NAMALWA (cell line): Measurements from ENCODE around the gene PCDH7.

Experiments used
- DNase-seq: peaks from one replicate; pipeline ENCODE4 v3.0.0-alpha.2; 2015; ENCODE audit warnings: low spot score

Gene PCDH7

GRCh38 chr4:30727409-30727808 lies 7.2 kb downstream of the PCDH7 start:
- DNase-seq: no peak

DNA sequence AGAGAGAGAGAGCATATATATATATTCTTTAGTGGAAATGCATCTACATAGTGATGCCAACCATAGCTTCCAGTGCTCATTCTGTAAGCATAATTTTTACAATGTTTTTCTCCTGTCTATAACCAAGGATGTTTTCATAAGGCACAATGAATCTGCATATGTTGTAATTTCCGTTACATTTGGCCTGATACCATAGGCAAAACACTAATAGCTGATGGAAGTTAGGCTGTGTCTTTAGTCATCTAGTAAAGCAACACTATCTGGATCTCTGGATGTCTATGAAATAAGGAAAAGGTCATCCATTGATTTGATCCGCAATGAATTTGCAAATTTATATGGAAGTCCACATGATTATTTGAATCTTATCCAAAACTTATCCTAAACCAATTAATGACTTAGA lies 8.1 kb downstream of the PCDH7 start:
- no peak for DNase-seq

GRCh38 chr4:30743897-30744296 lies 23.7 kb downstream of the PCDH7 start:
- no peak for DNase-seq

DNA sequence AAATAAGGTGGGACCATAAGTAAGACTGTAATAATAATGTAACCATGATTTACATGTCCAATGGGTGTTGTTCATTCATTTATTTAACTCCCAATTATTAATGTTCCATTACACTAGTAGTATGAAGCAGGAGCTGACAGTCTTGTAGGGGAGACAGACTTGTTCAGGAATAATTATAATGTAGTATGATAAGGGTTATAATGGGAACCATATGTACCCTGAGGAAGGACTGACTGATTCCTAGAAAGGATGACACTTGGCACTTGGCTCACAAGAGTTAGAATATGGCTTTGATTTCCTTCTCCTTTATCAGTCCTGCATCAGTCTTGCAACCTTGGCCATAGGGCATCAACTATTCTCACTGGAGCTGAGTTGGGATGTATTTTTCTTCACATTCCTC lies 24.2 kb downstream of the PCDH7 start:
- DNase-seq: no peak

DNA sequence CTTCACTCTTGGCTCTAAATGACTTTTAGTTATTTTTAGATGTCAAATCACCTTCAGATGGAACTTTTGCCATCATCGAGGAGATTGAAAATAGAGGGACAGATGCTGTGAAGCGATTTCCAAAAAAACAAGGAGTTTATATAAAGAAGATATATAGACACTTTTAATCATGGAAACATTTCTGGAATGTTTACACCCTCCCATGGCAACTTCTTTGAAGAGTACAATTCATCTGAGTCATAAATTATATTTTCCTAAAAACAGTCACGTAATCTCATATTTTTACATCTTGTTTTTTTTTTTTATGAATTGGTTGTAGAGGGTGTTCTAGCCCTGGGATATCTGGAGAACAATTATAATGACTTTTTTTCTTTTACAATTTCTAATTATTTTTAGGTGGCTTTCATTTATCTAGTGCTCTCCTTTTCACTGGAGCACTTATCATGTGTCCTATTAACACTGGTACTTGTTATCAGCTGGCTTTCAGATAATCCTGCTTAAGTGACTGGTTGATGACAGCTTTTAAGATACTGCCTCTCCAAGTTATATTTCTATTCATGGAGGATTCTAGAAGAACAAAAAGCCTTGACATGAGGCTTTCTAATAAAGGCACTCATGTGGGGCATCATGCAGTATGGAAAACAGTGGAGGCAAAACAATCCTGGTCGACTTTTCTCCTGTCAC lies 24.9 kb downstream of the PCDH7 start:
- no peak for DNase-seq

- DNase-seq: no peak
Observed at GRCh38 chr4:30746735-30747134, 26.6 kb downstream of the PCDH7 start.

DNA sequence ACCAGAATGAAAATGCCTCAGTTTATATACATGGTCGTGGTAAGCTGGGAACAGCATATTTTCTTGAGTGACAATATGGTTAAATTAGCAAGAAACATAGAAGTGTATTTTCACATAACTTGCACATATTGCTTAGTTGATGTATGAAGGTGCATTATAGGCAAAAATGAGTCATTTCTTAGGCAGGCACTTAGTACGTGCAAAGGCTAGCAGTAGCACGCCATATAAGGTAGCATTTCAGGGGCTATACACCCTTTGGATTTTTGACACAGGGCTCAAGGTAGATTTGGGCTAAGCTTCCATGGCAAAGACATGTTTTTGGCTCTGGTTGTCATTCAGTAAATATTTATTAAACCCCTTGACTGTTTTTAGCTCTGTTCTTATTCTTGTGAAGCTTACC lies 33.1 kb downstream of the PCDH7 start:
- DNase-seq: no peak

GRCh38 chr4:30754021-30754420 lies 33.9 kb downstream of the PCDH7 start:
- DNase-seq: no peak

- DNase-seq: no peak
Observed at GRCh38 chr4:30755346-30755745, 35.2 kb downstream of the PCDH7 start.

GRCh38 chr4:30756553-30756952 lies 36.4 kb downstream of the PCDH7 start:
- no peak for DNase-seq

DNA sequence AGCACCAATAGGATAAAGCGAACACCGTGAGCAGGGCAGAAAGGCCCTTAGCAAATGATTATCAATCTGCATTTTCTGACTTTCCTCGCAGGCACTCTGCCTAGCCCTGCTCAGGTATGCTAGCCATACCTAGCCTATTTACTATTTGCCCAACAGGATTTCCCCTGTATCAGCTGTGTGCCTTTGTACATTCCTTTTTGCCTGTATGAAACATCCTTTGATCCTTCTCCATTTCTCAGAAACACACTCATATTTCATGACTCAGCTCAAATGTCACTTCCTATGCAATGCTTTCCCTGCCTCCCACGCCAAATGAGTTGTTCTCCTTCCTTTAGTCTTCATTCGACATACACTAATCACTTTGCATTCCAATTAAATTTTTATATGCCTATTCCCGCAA lies 37.2 kb downstream of the PCDH7 start:
- no peak for DNase-seq

- no peak for DNase-seq
Observed at GRCh38 chr4:30760551-30760950, 40.4 kb downstream of the PCDH7 start.

DNA sequence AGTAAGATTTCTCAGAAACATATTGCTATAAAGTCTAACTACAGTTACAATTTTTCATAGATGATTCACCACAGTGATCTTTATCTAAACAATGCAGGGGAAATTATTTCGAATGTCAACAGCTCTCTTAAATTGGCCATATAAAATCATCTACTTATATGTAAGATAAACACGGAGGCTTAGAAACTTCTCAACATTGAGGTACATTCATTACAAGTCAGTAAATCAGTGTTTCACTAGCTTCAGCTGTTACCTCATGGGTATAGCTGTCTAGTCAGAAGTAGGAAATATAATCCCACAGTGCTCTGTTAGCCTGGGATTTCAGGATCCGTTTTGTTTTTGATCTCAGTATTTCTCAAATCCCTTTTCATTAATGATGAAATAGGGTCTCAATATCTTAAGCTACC lies 43.2 kb downstream of the PCDH7 start:
- DNase-seq: no peak

DNA sequence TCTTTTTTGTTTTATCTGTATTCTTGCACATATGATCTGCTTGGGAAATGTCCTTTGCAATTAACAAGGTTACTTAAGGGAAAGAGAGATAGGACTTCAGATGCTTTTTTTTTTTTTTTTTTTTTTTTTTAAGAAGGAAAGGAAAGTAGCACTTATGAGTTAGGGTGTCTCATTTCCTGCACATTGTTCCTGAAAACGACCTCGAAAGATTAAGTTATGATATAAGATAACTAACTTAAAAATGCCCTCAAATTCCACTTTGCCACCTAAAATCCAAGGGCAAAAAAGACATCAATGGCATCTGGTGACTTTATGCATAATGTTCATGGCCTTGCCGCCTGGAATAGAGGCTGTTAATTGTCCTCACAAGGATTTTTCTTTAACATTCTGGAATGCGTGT lies 44.9 kb downstream of the PCDH7 start:
- no peak for DNase-seq

DNA sequence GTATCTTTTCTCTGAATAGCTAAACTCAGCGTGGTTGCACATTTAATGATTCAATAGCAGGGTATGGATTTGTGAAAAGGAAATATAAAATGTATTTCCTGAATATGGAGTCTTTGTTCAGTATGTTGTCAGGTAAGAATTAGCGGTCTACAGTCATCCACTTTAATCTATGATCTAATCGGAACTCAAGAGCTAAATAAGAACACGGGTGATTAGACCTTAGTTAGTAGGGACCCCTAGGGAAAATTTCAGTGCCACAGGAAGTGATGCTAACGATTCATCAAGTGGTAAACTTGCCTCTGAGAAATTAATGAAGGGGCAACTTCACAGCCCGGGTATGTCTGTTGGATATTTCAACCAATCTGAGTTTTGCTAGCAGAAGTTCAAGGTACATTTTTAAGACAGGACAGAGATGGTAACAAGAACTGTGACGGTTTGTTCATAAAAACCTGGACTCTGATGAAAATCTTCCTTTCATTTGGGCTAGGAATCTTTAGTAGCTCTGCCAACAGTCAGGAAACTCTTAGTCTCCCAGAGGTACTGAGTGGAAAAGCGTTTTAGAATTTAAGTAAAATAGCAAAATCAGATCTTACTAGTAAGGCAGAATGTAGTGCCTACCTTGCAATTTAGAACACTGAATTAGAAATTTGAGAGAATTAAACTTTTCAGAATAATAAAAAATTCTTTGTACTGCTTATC lies 47.1 kb downstream of the PCDH7 start:
- DNase-seq: no peak

GRCh38 chr4:30768277-30768676 lies 48.1 kb downstream of the PCDH7 start:
- no peak for DNase-seq

DNA sequence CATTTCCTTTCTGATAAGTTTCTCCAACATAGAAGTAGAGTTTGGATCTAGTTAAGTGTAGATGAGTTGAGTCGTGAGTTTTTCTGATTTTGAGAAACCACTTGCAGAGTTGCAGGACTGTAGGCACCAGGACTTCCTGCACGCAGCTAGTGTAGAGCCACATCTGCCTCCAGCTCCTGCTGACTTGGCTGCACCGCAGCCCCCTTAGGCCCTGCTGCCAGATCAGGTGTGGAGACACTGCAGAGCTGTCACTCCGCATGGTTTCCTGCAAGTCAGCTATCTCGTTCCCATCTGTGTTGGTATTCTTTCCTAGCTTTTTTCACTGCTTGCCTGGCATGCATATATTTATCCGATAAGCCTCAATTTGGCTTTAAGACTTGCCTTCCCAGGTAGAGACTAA lies 48.9 kb downstream of the PCDH7 start:
- no peak for DNase-seq

GRCh38 chr4:30770049-30770549 lies 49.9 kb downstream of the PCDH7 start:
- DNase-seq: no peak

DNA sequence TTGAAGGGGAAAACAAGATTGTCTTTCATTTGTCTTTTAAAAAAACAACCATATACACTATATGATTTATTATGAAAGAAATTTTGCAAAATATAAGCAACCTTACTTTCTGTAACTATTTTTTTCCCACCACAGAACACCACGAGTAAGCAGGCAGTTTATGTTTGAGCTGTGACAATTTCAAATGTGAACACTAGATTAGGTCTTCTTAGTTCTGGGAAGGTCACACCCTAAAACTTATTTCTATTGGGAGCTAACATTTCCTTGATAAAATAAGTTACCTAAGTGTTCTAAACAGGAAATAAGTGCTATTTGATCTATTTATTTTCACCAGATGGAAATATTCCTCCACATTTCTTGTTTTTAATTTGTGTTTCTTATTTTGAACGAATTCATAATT lies 50.6 kb downstream of the PCDH7 start:
- DNase-seq: no peak

- DNase-seq: no peak
Observed at GRCh38 chr4:30776451-30776850, 56.3 kb downstream of the PCDH7 start.

DNA sequence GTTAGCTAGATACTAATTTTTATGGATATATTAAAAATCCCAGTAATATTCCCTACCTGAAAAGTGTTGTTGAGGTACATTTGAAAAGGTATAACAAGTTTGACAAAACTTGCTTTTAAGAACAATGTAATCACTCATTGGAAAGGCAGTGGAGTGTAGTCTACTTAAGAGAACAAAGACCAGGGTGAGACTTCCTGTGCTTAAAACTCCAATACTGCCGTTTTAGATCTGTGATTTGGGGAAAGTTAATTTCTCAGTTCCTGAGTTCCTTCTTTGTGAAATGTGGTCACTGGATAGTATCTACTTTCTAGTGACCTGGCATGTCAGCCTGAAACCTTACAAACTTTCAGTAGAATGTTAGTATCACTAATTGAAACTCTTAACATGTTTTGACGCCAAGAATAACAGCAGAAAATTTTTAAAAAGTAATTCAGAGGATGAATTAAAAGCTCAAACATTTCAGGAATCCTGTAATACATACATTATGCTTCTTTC lies 56.8 kb downstream of the PCDH7 start:
- DNase-seq: no peak
